Progenitor cell of endocrine pancreas (in vitro differentiated cells): ENCODE data around the gene GPR18. TPM values are rescaled to one million over a fixed set of nuclear protein-coding genes. Genes with fewer than 3 reads are reported as not detected.

ENCODE experiments used
- DNase-seq: peaks from one replicate; pipeline ENCODE4 v3.0.0; 2021; ENCODE audit warnings: low spot score; ENCODE audit not compliant: unreplicated experiment
- H3K27ac Mint-ChIP-seq: 2 replicates; pipeline ENCODE4 v1.8.0; 2021; ENCODE audit warnings: mild to moderate bottlenecking, moderate library complexity, mixed read lengths
- H3K27me3 Mint-ChIP-seq: 2 replicates; pipeline ENCODE4 v1.8.0; 2021; ENCODE audit warnings: mixed read lengths
- H3K36me3 Mint-ChIP-seq: 2 replicates; pipeline ENCODE4 v1.8.0; 2022; ENCODE audit warnings: mixed read lengths; ENCODE audit not compliant: insufficient read depth
- H3K4me1 Mint-ChIP-seq: 2 replicates; pipeline ENCODE4 v1.8.0; 2021; ENCODE audit warnings: low read depth, mixed read lengths
- H3K4me3 Mint-ChIP-seq: 2 replicates; pipeline ENCODE4 v1.8.0; 2021; ENCODE audit warnings: low read depth, mild to moderate bottlenecking, moderate library complexity, mixed read lengths
- H3K9me3 Mint-ChIP-seq: 2 replicates; pipeline ENCODE4 v1.8.0; 2021; ENCODE audit warnings: low read depth, mixed read lengths
- total RNA-seq: library from RNA; stranded (reverse); gene quantifications from 2 replicates; pipeline ENCODE4 v1.2.1, GENCODE V29; 2021
- TF ChIP-seq, protein P1 (sequence below): fragments of 200-600 bp; sonication (generic); IDR thresholded peaks from one replicate; pipeline ENCODE4 v1.5.0; 2021; ENCODE audit warnings: antibody characterized with exemption, mild to moderate bottlenecking; ENCODE audit not compliant: unreplicated experiment

Gene GPR18
- total RNA-seq, 1 donor from 2014 or later: not detected

DNA sequence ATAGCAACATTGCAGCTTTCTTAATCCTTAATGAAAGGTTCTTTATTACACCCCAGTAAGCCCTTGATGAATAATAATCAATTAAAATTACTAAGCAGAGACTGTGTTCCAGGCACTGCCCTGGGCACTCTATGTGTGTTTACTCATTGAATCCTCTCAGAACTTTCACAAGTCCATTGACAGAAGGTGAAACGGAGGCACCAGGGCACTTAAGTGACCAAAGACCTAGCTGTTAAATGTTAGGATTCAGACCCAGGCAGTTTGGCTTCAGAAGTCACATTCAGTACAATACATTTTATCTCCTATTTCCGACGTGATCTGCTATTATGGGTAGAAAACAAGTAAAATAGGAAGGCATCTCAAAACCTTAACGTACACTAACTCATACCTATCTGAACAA lies 46.4 kb upstream of the GPR18 start:
- H3K27ac Mint-ChIP-seq: peak overlapping the region; percentile 35
- H3K9me3 Mint-ChIP-seq: no peaks in the 10 kb centered on the region
- H3K4me3 Mint-ChIP-seq: no peak overlapping the region
- peaks cover 9% of the 10 kb centered on the region for H3K36me3 Mint-ChIP-seq
- DNase-seq: no peak
- TF ChIP-seq, protein P1, sequence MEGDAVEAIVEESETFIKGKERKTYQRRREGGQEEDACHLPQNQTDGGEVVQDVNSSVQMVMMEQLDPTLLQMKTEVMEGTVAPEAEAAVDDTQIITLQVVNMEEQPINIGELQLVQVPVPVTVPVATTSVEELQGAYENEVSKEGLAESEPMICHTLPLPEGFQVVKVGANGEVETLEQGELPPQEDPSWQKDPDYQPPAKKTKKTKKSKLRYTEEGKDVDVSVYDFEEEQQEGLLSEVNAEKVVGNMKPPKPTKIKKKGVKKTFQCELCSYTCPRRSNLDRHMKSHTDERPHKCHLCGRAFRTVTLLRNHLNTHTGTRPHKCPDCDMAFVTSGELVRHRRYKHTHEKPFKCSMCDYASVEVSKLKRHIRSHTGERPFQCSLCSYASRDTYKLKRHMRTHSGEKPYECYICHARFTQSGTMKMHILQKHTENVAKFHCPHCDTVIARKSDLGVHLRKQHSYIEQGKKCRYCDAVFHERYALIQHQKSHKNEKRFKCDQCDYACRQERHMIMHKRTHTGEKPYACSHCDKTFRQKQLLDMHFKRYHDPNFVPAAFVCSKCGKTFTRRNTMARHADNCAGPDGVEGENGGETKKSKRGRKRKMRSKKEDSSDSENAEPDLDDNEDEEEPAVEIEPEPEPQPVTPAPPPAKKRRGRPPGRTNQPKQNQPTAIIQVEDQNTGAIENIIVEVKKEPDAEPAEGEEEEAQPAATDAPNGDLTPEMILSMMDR: no peak
- no peaks in the 10 kb centered on the region for H3K27me3 Mint-ChIP-seq
- H3K4me1 Mint-ChIP-seq: peaks cover 26% of the 10 kb centered on the region

DNA sequence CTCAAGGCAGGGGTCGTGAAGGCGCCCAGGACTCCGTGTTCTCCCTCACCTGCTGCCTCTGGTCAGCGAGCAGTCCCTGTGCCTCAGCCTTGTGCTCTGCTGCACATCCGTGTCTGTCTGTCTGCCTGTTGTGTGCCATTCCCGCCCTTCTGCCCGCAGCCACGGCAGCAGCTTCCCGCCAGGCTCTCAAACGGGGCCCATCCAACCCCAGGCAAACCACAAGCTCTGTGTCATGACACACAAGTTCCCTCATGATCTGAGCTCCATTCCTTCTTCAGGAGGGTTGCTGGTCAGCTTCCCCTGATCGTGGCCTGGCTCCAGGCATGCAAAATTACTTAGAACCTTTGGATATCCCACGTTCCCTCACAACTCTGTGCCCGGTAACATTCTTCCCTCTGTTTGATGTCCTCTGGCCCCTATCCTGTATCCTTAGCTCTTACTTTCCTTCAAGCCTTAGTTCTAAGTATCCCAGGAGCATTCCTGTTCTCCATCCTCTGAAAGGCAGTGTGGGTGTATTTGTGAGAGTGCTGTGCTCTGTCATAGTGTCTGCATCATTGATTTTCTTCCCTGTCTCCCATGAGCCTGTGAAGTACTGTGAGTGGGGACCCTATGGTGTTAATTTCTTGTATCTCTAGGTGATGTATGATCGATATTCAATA lies 45.8 kb upstream of the GPR18 start:
- Mint-ChIP-seq H3K4me3 (no peak overlapping the region), H3K27ac (peak overlapping the region; percentile 35), H3K36me3 (peaks cover 9% of the 10 kb centered on the region)

DNA sequence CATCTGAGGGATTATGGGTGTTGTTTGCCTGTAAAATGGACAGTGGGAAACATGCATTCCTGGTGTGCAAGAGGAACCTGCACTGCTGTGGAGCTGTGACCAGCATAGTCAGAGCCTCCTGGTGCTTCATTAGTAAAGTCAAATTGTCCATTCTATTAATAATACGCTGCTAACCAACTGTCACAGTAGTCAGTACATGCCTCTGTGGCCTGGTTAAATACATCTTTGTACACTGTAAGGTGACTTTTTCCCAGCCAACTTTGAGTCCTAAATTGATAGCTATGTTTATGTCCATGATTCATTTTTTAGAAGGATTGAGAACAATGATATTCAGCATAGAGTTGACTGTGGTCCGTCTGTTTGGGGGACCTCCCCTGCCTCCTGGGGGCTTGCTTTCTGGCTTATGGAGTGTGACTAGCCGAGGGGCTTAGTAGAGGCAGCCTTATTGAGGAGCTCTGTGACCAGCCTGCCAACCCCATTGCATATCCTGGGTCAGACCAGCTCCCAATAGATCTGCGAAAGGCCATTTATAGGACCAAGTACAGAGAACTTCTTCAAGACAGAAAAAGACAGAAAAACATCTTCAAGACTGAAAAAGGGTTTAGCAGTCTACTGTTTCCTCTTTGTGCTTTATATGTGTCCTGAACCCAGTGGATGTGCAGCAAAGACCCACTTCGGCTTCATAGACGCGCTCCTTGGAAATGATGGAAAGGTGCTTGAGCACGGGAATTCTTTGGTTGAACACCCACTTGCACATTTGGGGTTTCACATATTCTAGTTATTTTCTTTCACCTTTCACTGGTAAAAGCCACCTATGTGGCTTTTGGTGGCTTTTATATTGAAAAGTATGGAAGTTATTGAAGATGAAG lies 44.7 kb upstream of the GPR18 start:
- no peak for DNase-seq
- Mint-ChIP-seq H3K36me3 (peaks cover 5% of the 10 kb centered on the region), H3K27ac (no peak overlapping the region), H3K27me3 (no peaks in the 10 kb centered on the region), H3K4me3 (no peak overlapping the region), H3K4me1 (peaks cover 20% of the 10 kb centered on the region), H3K9me3 (no peaks in the 10 kb centered on the region)
- TF ChIP-seq, protein P1: no peak

More for the DNA sequence above, 45.8 kb upstream of the GPR18 start:
- Mint-ChIP-seq H3K27me3 (no peaks in the 10 kb centered on the region), H3K9me3 (no peaks in the 10 kb centered on the region), H3K4me1 (peaks cover 26% of the 10 kb centered on the region)
- TF ChIP-seq, protein P1: no peak
- DNase-seq: no peak

DNA sequence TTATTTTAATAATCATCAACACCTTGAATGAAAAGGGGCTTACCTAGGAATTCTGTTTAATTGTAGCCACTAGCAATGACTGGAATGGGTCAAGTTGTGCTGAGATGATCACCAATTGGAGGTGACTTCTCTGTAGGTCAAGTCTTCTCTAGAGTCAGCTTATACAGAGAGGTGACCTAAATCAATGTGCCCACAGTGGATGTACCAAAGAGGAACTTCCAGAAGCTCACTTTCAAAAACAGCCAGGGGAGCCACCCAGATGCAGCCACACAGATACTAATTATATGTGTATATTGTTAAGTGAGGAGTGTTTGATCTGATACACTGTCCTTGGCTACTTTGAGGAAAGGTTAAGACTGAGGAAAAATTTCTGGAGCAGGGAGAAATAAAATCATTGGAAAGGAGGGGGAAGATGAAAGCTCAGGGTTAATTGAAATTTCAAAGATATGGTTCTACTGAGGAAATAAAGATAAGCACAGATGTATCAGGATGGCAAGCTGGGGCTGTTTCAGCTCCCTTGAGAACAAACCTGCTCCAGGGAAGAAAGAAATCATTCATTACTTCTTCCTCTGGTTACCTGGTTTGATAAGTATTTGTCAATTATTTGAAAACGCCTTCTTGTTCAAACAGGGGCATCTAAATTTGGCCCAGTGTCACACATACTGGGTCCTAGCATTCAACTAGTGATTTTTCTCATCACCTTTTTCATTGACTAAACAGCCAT lies 43.9 kb upstream of the GPR18 start:
- Mint-ChIP-seq H3K27ac (no peak overlapping the region), H3K4me1 (peaks cover 12% of the 10 kb centered on the region), H3K27me3 (no peaks in the 10 kb centered on the region), H3K36me3 (peaks cover 5% of the 10 kb centered on the region), H3K9me3 (no peaks in the 10 kb centered on the region), H3K4me3 (no peak overlapping the region)
- TF ChIP-seq, protein P1: no peak
- DNase-seq: no peak

DNA sequence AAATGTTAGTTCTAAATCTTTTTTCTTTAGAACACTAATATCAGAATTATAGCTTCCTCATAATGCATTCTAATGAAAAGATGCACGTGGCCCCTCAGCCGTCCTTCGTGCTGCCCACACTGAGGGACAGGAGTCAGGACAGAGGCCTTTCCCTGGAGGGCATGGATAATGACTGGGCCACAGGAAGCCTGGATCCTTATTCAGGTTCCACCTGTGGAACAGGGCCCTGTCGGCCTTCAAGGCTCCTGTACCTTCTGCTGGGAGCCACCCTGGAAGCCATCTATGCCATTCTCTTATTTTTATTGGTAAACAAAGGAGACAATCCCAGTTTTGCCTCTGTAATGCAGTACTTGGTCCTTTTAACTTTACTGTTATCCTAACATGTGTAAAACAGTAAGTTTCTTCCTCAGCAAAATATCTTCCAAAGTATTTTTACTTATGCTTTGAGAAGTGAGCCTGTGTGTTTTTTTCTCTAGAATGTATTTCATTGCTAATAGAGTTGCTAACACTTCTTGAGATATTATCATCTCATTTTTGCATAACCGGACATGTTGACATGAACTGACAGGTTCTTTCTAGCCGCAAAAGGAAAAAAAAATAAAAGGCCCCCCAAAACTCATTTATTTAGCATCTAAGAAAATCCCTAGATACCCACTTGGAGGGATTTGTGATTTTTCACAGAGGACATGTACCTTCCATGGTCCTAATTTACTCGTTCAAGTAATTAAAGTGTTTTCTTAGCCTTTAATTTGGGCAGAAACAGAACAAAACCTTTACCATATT lies 43.1 kb upstream of the GPR18 start:
- Mint-ChIP-seq H3K27me3 (no peaks in the 10 kb centered on the region), H3K4me1 (peaks cover 8% of the 10 kb centered on the region), H3K4me3 (no peak overlapping the region), H3K27ac (no peak overlapping the region), H3K36me3 (peaks cover 5% of the 10 kb centered on the region), H3K9me3 (no peaks in the 10 kb centered on the region)
- DNase-seq: no peak
- TF ChIP-seq, protein P1: no peak
